Prostate gland (tissue), 2 donors: ENCODE results near the gene CCDC43.

ENCODE experiments used
- POLR2A ChIP-seq: fragments of 450-650 bp; IDR thresholded peaks from one replicate; pipeline ENCODE4 v1.6.1; 2016; ENCODE audit warnings: antibody characterized with exemption, mild to moderate bottlenecking
- POLR2AphosphoS5 ChIP-seq: sonication (generic); formaldehyde crosslinking; IDR thresholded peaks from one replicate; pipeline ENCODE4 v1.6.1; 2017; ENCODE audit warnings: antibody characterized with exemption
- TF ChIP-seq, protein P1 (sequence below), 4 experiments: fragments of 200-600 bp in 2 of 4; fragments of 450-650 bp in 2 of 4; sonication (generic) in 2 of 4; IDR thresholded peaks; 1 replicate in 3 of 4; 2 replicates in 1 of 4; pipeline ENCODE4 v1.5.1; 2016 to 2019; ENCODE audit warnings: antibody characterized with exemption in 4 of 4, mild to moderate bottlenecking in 2 of 4, moderate library complexity in 2 of 4

- TF ChIP-seq POLR2A = no peak
- no peak for TF ChIP-seq POLR2AphosphoS5
- TF ChIP-seq, protein P1, sequence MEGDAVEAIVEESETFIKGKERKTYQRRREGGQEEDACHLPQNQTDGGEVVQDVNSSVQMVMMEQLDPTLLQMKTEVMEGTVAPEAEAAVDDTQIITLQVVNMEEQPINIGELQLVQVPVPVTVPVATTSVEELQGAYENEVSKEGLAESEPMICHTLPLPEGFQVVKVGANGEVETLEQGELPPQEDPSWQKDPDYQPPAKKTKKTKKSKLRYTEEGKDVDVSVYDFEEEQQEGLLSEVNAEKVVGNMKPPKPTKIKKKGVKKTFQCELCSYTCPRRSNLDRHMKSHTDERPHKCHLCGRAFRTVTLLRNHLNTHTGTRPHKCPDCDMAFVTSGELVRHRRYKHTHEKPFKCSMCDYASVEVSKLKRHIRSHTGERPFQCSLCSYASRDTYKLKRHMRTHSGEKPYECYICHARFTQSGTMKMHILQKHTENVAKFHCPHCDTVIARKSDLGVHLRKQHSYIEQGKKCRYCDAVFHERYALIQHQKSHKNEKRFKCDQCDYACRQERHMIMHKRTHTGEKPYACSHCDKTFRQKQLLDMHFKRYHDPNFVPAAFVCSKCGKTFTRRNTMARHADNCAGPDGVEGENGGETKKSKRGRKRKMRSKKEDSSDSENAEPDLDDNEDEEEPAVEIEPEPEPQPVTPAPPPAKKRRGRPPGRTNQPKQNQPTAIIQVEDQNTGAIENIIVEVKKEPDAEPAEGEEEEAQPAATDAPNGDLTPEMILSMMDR (IDR thresholded peaks at IDR 0.05) = no peak
Measured at GRCh38 chr17:44736551-44737240, 47.1 kb upstream of the CCDC43 start.
